HG03066 (cell line): Measurements from ENCODE around the gene PORCN.
A peak's percentile ranks its signal among the peaks of the same experiment; 100 is the strongest.

Source experiments
- ATAC-seq: cut with Tn5 transposase; IDR thresholded peaks from one replicate; pipeline ENCODE4 v1.9.1; 2021; ENCODE audit warnings: low read depth; ENCODE audit not compliant: unreplicated experiment

PORCN gene

DNA sequence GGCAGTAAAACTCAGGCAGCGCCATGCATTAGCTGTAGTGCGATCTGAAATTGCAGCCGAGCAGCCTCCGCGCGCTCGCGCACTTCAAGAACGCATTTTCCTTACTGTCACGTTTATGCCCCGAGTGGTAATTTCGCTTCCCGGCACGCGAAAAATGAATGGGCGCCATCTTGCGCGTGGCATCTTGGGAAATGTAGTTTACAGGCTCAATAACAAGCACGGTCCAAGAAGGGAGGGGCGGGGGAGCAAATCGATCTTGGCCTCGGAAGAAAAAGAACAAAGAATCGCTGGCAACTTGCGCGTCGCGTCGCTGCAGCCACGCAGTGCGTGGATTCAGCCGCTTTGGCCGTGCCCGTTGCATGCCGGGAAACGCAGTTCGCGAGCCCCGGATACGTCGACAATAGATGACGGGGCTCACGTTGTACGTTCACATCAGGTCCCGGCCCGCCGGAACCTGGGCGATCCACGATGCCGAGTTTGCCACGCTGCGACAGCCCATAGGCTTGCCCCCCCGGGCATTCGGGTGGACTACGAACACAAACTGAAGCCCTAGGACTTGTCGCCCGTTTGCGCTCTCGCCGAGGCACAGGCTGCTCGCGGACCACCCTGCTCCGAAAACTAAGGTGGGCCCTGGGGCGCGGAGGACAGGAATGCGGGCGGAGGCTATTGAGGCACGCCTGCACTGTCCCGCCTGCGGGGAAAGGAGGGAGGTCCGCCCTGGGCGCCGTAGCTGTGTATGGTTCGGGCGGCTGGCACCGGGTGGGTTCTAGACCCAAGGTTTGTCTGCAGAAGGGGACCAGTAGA, 32.8 kb upstream of the PORCN start, which contains the start of gene FTSJ1:
Gene FTSJ1, plus strand, starts transcription at position 426 of the 804 bp plus-strand sequence. CDS start 1,849 bp downstream, outside the sequence.
- peak; percentile 91 for ATAC-seq

DNA sequence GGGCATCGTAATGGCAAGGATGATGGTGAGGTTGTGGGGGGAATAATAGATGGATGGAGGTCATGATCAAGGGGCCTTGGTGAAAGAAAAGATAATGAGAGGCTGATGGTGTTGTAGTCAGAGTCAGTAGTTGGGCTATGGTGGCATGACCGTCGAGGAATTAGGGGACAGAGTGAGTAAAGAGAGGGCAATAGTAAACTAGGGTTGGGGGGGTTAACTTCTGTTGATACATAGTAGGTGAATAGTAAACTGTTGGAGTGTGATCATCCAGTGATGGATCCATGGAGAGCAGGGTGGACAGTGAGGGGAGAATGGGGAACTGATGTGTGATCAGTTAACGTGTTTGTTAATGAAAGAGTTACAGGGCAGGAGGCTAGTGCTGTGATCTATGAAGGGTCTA, 31.9 kb upstream of the PORCN start:
- no peak for ATAC-seq

DNA sequence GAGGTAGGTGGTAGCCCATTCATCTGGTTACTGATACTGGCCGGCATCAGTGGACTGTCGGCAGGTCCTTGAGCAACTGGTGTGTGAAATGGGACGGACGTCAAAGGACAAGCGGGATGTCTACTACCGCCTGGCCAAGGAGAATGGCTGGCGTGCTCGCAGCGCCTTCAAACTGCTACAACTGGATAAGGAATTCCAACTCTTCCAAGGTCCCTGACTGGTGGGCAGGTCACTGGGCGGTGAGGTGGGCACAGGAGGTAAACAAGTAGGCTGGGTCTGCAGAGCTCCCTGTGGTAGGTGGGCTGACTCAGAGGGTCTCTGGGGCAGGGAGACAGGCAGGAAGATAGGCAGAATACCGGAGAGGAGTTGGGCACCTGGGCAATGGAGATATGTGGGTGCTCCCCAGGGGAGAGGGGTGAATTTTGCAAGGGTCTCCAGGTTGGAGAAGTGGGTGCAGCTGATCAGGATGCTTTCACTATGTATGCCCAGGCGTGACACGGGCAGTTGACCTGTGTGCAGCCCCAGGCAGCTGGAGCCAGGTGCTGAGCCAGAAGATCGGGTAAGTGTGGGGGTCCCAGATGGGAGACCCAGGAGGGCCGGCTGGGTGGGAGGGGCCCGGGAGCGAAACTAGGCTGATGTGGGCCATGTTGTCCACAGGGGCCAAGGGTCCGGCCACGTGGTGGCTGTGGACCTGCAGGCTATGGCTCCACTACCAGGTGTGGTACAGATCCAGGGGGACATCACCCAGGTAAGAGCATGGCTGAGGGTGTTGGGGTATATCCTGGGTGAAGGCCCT, 30.6 kb upstream of the PORCN start:
- no peak for ATAC-seq

DNA sequence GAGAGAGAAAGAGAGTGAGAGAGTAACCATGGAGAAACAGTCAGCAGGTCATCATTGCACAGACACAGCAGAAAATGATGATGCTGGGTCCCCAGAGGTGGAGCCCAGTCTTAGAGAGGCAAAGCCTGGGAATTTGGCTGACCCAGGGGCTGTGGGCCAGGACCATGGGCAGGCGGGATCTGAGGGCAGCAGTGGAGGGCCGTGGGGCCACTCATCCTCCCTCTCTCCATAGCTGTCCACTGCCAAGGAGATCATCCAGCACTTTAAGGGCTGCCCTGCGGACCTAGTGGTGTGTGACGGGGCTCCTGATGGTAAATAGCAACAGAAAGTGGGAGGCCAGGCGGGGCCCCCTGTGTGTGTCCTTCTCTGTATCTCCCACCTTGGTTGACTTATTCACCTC, 30.0 kb upstream of the PORCN start:
- ATAC-seq, result no peak

DNA sequence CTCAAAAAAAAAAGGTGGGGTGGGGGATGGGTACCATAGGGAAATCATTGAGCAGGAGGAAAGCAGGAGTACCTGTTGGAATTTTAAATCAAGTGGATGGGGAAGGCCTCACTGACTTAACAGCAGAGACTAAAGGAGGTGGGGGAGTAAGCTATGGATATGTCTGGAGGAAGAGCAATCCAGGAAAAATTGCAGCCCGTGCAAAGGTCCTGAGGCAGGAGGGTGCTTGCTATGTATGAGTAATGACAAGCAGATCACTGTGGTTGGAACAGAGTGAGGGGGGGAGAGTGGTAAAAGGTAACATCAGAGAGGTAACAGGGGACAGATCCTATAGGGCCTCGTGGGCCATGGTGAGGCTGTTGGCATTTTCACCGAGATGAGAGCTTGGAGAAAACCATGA, 28.6 kb upstream of the PORCN start:
- no peak for ATAC-seq

DNA sequence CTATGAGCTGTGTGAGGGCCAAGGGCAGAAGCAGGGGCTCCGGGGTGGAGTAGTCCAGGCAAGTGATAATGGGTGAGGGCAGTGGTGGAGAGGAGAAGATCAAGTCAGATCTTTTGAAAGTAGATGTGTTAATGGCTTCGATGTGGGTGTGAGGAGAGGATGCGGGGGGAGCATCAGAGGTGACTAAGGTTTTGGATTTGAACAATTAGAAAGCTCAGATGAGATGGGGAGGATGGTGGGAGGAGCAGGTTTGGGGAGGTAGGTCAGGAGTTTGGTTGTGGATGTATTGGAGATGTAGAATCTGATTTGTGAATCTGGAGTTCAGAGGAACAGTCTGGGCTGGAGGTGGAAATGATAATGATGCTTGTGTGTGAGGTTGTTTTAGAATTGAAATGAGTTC, 28.2 kb upstream of the PORCN start:
- no peak for ATAC-seq

DNA sequence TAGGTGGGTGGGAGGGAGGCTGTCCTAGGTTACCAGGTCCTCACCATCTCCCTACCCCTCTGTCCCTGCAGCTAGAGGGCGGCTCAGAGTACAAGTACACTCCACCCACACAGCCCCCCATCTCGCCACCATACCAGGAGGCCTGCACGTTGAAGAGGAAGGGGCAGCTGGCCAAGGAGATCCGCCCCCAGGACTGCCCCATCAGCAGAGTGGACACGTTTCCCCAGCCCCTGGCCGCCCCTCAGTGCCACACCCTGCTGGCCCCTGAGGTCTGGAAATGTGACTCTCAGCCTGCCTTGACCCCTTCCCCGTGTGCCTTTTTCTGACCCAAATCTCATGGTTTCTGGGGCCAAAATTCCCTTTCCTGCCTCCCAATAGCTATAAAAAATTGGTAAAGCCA, 26.3 kb upstream of the PORCN start:
- no peak for ATAC-seq

DNA sequence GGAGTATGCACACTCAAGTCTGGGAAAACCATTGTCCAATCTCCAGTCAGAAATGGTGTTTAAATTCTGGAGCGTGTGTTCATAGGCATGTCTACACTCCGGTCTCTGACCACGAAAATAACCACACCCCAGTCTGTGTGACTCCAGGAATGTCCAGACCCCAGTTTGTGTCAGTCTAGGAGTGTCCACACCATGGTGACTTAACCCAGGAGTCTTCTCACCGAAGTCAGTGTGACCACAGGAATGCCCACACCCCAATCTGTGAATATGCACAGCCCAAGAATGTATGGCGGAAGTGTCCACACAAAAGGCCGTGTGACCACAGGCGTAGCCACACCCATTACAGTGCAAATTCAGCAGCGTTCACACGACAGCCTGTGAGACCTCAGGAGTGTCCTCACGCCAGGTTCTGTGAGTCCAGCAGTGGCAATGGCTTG, 21.4 kb upstream of the PORCN start:
- ATAC-seq, result no peak

DNA sequence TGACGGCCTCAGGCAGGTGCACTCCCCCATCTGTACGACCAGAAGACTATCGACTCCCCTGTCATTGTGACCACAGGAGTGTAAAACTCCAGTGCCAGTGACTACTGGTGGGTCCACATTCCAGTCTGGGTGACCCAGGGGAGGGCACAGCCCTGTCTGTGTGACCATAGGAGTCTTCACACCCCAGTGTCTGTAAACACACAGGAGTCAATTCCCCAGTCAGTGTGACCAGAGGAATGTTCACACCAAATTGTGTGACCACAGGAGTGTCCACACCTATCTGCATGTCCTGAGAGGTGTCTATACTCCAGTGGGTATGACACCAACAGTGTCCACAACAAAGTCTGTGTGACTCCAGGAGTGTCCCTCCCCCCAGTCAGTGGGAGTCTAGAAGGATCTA, 20.8 kb upstream of the PORCN start:
- ATAC-seq, result no peak

DNA sequence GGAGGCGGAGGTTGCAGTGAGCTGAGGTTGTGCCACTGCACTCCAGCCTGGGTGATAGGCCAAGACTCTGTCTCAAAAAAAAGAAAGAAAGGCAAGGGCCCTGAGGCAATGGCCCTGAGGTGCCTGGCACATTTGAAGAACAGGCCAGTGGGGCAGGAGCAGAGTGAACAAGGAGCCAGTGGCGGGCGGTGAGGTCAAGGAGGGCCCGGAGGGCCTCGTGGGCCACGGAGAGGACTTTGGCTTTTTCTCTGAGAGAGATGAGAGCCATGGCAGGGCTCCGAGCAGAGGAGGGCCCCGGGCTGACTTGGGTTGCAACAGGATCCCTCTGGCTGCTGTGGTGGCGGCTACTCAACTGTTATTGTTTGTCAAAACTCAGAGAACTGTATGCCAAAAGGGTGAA, 19.5 kb upstream of the PORCN start:
- ATAC-seq, result no peak

DNA sequence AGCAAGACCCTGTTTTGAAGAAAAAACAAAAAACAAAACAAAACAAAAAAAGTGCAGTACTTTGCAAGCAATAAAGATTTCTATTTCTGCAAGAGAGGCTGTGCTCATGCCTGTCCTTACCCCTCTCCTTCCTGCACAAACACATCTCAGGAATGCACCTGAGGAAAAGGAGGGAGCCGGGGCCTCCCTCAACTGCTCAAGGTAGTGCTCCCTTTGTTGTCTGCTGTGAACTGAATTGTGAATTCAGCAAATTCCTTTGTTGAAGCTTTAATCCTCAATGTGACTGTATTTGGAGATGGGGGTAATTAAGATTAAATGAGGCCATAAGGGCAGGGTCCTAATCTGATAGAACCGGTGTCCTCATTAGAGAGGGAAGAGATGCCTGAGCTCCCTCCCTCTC, 18.9 kb upstream of the PORCN start:
- no peak for ATAC-seq

DNA sequence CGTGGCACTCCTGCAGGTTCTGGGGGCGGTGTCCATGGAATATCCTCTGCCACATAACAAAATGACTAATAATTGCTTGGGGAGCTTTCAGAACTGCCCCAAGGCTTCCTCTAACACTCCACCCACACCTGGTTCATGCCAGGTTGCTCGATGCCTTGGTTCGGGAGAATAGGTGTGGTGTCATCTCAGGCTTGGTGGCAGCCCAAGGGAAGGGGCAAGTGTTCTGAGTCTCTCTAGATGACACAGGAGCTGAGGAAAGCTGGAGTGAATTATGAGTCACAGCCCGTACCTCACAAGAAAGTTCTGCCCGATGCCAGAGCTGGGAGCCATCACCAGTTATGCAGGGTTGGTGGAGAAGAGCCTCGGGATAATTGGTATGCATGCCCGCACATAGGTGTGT, 18.1 kb upstream of the PORCN start:
- no peak for ATAC-seq

DNA sequence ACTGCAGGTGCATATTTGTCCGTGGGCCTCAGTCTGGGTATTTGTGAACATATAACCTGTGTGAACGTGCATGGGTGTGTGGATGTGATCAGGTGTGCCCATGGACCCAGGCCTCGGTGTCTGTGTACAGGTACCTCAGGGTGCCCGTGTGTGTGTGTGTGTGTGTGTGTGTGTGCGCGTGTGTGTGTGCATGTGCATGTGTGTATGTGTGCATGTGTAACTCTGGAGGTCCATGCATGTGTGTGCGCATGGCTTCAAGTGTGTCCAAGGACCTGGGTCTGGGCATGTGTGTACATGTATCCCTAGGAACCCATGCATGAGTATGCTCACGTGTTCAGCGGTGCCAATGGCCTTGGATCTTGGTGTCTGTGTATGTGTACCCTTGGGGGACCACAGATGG, 17.0 kb upstream of the PORCN start:
- no peak for ATAC-seq

DNA sequence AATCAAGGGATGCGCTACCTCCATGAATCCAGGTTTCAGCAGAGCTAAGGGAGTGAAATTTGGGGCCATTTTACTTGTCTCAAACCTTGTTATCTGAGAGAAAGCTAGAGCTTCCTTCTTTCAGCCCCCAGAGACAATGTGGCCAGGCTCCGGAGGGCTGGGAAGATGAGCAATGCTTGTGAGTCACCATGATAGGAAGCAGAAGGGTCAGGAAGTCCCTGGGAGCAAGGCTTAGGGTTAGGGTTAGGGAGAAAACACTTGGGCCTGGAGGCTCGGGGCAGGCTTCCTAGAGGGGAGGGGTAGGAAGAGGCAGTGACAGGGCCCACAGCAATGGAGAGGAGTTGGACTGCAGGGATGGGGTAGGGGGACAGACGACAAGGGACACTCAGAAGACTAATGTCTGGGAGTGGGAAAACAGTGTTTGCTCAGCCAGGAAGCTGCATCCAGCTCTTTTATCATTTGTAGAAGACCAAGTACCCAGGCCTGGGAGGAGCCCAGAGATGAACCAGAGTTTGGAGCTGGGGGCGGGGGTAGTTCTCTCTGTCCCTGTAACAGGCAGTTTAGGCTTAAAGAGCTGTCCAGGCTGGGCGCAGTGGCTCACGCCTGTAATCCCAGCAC, 16.4 kb upstream of the PORCN start:
- ATAC-seq, result no peak

DNA sequence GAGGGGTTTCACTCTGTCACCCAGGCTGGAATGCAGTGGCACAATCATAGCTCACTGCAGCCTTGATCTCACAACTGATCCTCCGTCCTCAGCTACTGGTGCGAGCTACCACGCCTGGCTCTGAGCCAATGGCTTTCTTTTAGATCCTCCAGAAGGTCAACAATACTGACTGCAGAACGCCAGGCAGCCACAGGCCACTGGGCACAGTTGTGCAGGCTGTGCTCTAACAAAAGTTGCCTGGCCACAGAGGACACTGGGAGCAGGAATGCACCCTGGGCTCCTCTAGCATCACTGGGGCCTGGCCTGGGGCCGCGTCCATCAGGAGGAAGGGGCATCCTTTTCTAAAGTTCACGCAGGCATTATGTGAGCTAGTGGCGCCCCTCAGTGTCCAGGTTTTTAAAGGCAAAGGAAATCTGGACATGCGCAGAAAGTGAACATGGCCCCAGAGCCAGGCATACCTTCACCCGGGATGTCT, 14.9 kb upstream of the PORCN start:
- ATAC-seq, result no peak

DNA sequence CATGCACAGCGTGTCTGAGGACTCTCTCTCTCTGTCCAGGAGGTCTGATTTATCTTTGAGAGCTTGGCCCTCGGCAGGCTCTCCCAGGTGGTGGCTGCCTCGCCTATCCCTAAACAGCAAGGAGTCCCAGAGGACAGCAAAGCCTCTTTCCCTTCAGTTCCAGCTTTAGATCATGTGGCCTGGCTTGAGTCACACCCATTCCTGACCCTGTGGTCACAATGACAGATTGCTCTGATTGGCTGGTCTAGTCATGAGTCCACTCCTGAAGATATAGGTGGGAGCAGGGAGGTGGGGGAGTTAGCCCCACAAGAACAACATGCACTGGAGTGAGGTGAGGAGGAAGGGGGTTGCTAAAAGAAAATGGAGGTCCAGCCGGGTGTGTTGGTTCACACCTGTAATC, 12.1 kb upstream of the PORCN start:
- ATAC-seq, result no peak

DNA sequence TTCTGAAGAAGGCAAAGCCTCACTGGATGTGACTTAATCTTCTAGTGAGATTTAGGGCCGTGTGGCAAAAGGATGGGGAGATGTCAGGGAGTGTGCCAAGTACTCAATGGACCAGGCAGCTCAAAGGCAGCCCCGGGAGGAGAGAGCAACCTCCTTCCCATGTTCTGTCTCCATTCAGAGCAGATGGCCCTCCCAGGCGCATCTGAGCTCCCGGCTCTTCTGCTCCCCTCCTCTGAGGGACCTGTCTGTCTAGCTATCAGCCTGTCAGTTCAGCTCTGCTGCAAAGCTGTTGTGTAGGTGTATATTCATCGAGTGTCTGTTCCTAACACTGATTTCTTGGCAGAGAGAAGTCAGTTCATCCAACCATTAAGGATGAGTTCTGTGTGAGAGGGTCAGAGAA, 10.9 kb upstream of the PORCN start:
- no peak for ATAC-seq

DNA sequence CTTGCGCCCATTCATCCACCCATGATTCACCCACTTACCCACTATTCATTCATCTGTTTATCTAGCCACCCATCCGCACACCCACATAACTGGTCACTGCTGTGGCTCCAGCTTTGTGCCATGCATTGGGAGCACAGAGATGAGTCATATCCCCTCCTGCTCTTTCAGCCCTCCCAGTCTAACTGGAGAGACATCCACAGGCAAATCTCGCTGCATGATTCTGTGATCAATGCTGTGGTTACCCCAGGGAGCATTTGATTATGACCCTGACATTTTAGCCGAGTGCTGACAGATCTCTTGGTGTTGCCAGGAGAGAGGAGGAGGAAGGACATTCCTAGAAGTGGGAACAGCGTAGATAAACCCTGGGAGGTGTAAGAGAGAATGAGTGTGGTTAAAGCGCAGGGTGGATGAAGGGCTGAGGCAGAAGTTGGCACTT, 10.4 kb upstream of the PORCN start:
- ATAC-seq, result no peak

DNA sequence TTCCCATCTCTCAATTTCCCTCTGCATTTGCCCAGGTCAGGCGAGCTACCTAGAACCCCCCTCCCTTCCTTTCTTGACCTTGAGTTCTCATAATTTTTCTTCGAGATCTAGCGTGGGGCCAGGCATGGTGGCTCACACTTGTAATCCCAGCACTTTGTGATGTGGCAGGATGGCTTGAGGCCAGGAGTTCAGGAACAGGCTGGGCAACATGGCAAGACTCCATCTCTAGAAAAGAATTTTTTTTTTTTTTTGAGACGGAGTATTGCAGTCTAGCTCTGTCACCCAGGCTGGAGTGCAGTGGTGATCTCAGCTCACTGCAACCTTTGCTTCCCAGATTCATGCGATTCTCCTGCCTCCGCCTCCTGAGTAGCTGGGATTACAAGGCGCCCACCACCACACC, 4.5 kb upstream of the PORCN start:
- ATAC-seq, result no peak

DNA sequence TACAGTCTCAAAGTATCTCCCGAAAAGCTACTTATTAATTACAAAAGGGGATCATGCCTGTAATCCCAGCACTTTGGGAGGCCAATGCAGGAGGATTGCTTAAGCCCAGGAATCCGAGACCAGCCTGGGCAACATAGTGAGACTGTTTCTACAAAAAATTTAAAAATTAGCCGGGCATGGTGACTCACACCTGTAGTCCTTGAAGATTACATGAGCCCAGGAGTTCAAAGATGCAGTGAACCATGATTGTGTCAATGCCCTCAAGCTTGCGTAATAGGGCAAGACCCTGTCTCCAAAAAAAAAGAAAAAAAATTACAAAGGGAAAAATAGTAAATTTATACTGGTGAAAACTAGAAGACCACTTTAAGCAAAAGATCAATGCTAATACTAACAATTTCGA, 3.3 kb upstream of the PORCN start:
- no peak for ATAC-seq

DNA sequence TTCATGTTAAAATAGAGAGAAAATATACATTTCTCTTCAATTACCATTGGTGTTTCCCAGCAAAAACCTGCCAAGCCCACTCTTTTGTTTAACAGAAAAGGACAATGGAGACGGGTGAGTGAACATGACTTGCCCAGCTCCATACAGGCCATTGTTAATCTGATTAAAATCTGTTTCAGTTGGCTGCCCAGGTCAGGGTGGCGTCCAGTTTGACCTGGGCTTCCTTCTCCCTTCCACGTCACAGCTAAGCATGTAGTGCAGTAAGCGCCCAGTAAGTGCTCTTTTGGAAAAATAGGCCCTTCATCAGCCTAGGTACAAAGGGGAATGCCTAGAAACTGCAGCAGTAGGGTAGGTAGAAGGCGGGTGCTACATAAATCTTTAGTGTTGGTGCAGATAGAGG, 1.5 kb upstream of the PORCN start:
- no peak for ATAC-seq
